Neural cell (in vitro differentiated cells): ENCODE data around the gene CDC40. TPM values are rescaled to one million over a fixed set of nuclear protein-coding genes. Genes with fewer than 3 reads are reported as not detected.

ENCODE experiments used
- H2AFZ ChIP-seq: fragments of 200-600, 300-800 bp; sonication (generic), shearing (Covaris generic); 2 replicates; pipeline ENCODE4 v1.6.0; 2014; ENCODE audit warnings: low read depth, mild to moderate bottlenecking, antibody characterized with exemption, low read length, moderate library complexity
- H3F3A ChIP-seq: fragments of 200-600 bp; shearing (Covaris generic); 2 replicates; pipeline ENCODE4 v1.6.1; 2016; ENCODE audit warnings: mild to moderate bottlenecking, moderate library complexity, mixed read lengths, antibody characterized with exemption, low read length; ENCODE audit not compliant: insufficient read depth, poor library complexity, severe bottlenecking
- H3K27ac ChIP-seq: fragments of 200-600, 300-800 bp; sonication (generic), shearing (Covaris generic); 2 replicates; pipeline ENCODE4 v1.5.1; 2014; ENCODE audit warnings: mild to moderate bottlenecking, low read length, moderate library complexity
- H3K27me3 ChIP-seq: fragments of 300-800, 200-600 bp; sonication (generic), shearing (Covaris generic); 2 replicates; pipeline ENCODE4 v1.6.0; 2014; ENCODE audit warnings: mild to moderate bottlenecking, low read depth, low read length, moderate library complexity; ENCODE audit not compliant: insufficient read depth
- H3K36me3 ChIP-seq: fragments of 300-800, 200-600 bp; sonication (generic), shearing (Covaris generic); 2 replicates; pipeline ENCODE4 v1.5.1; 2014; ENCODE audit warnings: mild to moderate bottlenecking, antibody characterized with exemption, low read length, moderate library complexity; ENCODE audit not compliant: insufficient read depth
- H3K4me2 ChIP-seq: fragments of 300-800, 200-600 bp; sonication (generic), shearing (Covaris generic); 2 replicates; pipeline ENCODE4 v1.6.0; 2014; ENCODE audit warnings: mild to moderate bottlenecking, low read length
- H3K4me3 ChIP-seq: fragments of 300-800, 200-600 bp; sonication (generic), shearing (Covaris generic); 2 replicates; pipeline ENCODE4 v1.5.1; 2014; ENCODE audit warnings: mild to moderate bottlenecking, low read length, moderate library complexity
- H3K79me2 ChIP-seq: fragments of 200-600 bp; shearing (Covaris generic); replicated peaks from 2 replicates; pipeline ENCODE4 v1.6.0; 2014; ENCODE audit warnings: mild to moderate bottlenecking, low read length, moderate library complexity; ENCODE audit not compliant: insufficient read depth
- H3K9ac ChIP-seq: fragments of 300-800, 200-600 bp; sonication (generic), shearing (Covaris generic); 2 replicates; pipeline ENCODE4 v1.6.1; 2016; ENCODE audit warnings: mild to moderate bottlenecking, low read length, mixed read lengths
- H3K9me2 ChIP-seq: fragments of 200-600 bp; shearing (Covaris generic); 2 replicates; pipeline ENCODE4 v1.6.1; 2016; ENCODE audit warnings: mild to moderate bottlenecking, low read length, mixed read lengths; ENCODE audit not compliant: insufficient read depth
- H3K9me3 ChIP-seq: fragments of 200-600, 300-800 bp; sonication (generic), shearing (Covaris generic); 2 replicates; pipeline ENCODE4 v1.6.1; 2016; ENCODE audit warnings: mild to moderate bottlenecking, mixed run types, low read length, moderate library complexity, mixed read lengths
- H4K20me1 ChIP-seq: fragments of 200-600 bp; shearing (Covaris generic); 2 replicates; pipeline ENCODE4 v1.6.1; 2016; ENCODE audit warnings: mild to moderate bottlenecking, mixed run types; ENCODE audit not compliant: insufficient read depth
- EP300 ChIP-seq: fragments of 450-650 bp; conservative IDR thresholded peaks from 2 replicates; pipeline ENCODE4 v1.6.1; 2014; ENCODE audit warnings: antibody characterized with exemption, mild to moderate bottlenecking, moderate library complexity; ENCODE audit not compliant: poor library complexity, severe bottlenecking
- EZH2 ChIP-seq: fragments of 200-600, 300-800 bp; shearing (Covaris generic), sonication (generic); IDR thresholded peaks from 2 replicates; pipeline ENCODE4 v1.6.1; 2014; ENCODE audit warnings: antibody characterized with exemption, low read length, borderline replicate concordance, mild to moderate bottlenecking; ENCODE audit not compliant: insufficient read depth, poor library complexity, severe bottlenecking
- MXI1 ChIP-seq: fragments of 450-650 bp; conservative IDR thresholded peaks from 2 replicates; pipeline ENCODE4 v1.6.1; 2014; ENCODE audit warnings: antibody characterized with exemption, mild to moderate bottlenecking; ENCODE audit not compliant: poor library complexity, severe bottlenecking
- POLR2AphosphoS5 ChIP-seq: IDR thresholded peaks from 2 replicates; pipeline ENCODE4 v1.6.1; 2012
- RAD21 ChIP-seq: fragments of 450-650 bp; conservative IDR thresholded peaks from 2 replicates; pipeline ENCODE4 v1.6.1; 2014; ENCODE audit warnings: antibody characterized with exemption, mild to moderate bottlenecking, moderate library complexity
- SMC3 ChIP-seq: fragments of 450-650 bp; conservative IDR thresholded peaks from 2 replicates; pipeline ENCODE4 v1.6.1; 2014; ENCODE audit warnings: antibody characterized with exemption, mild to moderate bottlenecking, moderate library complexity; ENCODE audit not compliant: poor library complexity
- TAF1 ChIP-seq: IDR thresholded peaks from 2 replicates; pipeline ENCODE4 v1.6.1; 2012; ENCODE audit warnings: low read depth
- polyA plus RNA-seq: library from polyadenylated mRNA; depleted of rRNA; stranded (reverse); fragments of >200 nt; gene quantifications from 2 replicates; pipeline ENCODE4 v1.2.3, GENCODE V29; 2014
- TF ChIP-seq, protein P1 (sequence below): fragments of 450-650 bp; IDR thresholded peaks from 2 replicates; pipeline ENCODE4 v1.5.1; 2014; ENCODE audit warnings: antibody characterized with exemption, mild to moderate bottlenecking, moderate library complexity; ENCODE audit not compliant: poor library complexity, severe bottlenecking
- TF ChIP-seq, protein P2 (sequence below): IDR thresholded peaks from 2 replicates; pipeline ENCODE4 v1.6.1; 2012; ENCODE audit warnings: borderline replicate concordance

CDC40 gene
- polyA plus RNA-seq, 1 donor from 2014 or later, result 22.9 TPM

DNA sequence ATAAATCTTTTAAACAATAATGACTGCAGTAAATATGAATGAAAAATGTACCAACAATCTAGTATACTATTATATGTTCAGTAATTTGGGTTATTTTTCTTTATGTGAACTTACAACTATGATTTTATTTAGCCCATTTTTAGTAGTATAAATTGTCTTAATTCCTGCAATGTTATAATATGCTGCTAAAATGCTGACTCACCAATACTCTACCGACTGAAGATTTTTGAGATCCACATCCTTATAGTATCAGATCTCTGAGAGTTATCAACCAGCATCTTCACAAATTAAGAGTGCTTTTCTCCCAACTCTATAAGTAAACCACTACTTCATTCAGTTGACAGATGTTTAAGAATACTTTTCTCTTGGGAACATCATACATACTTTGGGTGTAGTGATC lies 16.6 kb downstream of the CDC40 start:
- H3F3A ChIP-seq, result no peaks in the 10 kb centered on the region
- H4K20me1 ChIP-seq, result no peaks in the 10 kb centered on the region
- no peak overlapping the region for H3K4me3 ChIP-seq
- H3K36me3 ChIP-seq, result no peaks in the 10 kb centered on the region
- no peak overlapping the region for H2AFZ ChIP-seq
- no peak overlapping the region for H3K4me2 ChIP-seq
- no peaks in the 10 kb centered on the region for H3K9me3 ChIP-seq
- no peak overlapping the region for H3K27ac ChIP-seq
- H3K9me2 ChIP-seq, result no peaks in the 10 kb centered on the region
- no peak overlapping the region for H3K9ac ChIP-seq
- H3K79me2 ChIP-seq, result peaks cover 12% of the 10 kb centered on the region
- TF ChIP-seq EZH2 (no peak), POLR2AphosphoS5 (no peak), EP300 (no peak), MXI1 (no peak), SMC3 (no peak), TAF1 (no peak), RAD21 (no peak)
- TF ChIP-seq, protein P1, sequence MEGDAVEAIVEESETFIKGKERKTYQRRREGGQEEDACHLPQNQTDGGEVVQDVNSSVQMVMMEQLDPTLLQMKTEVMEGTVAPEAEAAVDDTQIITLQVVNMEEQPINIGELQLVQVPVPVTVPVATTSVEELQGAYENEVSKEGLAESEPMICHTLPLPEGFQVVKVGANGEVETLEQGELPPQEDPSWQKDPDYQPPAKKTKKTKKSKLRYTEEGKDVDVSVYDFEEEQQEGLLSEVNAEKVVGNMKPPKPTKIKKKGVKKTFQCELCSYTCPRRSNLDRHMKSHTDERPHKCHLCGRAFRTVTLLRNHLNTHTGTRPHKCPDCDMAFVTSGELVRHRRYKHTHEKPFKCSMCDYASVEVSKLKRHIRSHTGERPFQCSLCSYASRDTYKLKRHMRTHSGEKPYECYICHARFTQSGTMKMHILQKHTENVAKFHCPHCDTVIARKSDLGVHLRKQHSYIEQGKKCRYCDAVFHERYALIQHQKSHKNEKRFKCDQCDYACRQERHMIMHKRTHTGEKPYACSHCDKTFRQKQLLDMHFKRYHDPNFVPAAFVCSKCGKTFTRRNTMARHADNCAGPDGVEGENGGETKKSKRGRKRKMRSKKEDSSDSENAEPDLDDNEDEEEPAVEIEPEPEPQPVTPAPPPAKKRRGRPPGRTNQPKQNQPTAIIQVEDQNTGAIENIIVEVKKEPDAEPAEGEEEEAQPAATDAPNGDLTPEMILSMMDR, result no peak
- TF ChIP-seq, protein P2, sequence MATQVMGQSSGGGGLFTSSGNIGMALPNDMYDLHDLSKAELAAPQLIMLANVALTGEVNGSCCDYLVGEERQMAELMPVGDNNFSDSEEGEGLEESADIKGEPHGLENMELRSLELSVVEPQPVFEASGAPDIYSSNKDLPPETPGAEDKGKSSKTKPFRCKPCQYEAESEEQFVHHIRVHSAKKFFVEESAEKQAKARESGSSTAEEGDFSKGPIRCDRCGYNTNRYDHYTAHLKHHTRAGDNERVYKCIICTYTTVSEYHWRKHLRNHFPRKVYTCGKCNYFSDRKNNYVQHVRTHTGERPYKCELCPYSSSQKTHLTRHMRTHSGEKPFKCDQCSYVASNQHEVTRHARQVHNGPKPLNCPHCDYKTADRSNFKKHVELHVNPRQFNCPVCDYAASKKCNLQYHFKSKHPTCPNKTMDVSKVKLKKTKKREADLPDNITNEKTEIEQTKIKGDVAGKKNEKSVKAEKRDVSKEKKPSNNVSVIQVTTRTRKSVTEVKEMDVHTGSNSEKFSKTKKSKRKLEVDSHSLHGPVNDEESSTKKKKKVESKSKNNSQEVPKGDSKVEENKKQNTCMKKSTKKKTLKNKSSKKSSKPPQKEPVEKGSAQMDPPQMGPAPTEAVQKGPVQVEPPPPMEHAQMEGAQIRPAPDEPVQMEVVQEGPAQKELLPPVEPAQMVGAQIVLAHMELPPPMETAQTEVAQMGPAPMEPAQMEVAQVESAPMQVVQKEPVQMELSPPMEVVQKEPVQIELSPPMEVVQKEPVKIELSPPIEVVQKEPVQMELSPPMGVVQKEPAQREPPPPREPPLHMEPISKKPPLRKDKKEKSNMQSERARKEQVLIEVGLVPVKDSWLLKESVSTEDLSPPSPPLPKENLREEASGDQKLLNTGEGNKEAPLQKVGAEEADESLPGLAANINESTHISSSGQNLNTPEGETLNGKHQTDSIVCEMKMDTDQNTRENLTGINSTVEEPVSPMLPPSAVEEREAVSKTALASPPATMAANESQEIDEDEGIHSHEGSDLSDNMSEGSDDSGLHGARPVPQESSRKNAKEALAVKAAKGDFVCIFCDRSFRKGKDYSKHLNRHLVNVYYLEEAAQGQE, result no peak
- H3K27me3 ChIP-seq, result no peaks in the 10 kb centered on the region

DNA sequence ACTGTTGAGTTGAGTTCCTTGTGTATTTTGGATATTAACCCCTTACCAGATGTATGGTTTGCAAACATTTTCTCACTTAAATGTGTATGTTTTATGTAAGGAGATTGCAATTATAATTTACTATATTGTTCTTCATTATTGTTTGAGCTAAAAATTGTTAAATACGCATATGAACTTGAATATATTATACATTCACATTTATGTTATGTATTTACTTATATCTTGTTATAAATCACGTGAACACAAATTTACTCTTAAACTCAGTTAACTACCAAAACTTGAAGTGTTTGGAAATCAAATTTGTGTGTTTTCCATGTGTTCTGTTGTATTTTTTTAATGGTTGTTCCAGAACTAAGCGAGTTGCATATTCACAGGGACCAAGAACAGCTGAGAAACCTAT lies 18.3 kb downstream of the CDC40 start:
- Histone ChIP-seq H3K27me3 (no peaks in the 10 kb centered on the region), H3K36me3 (no peaks in the 10 kb centered on the region), H3K9ac (no peak overlapping the region), H3K4me3 (no peak overlapping the region), H3K79me2 (peaks cover 12% of the 10 kb centered on the region), H3K27ac (no peak overlapping the region), H3K9me3 (no peaks in the 10 kb centered on the region), H3K9me2 (no peaks in the 10 kb centered on the region), H2AFZ (no peak overlapping the region), H3K4me2 (no peak overlapping the region), H4K20me1 (no peaks in the 10 kb centered on the region), H3F3A (no peaks in the 10 kb centered on the region)
- no peak for TF ChIP-seq EP300
- TF ChIP-seq MXI1, result no peak
- no peak for TF ChIP-seq RAD21
- no peak for TF ChIP-seq SMC3
- no peak for TF ChIP-seq EZH2
- no peak for TF ChIP-seq TAF1
- TF ChIP-seq, protein P1, result no peak
- TF ChIP-seq, protein P2, result no peak
- no peak for TF ChIP-seq POLR2AphosphoS5
